Measurements from ENCODE around the gene PRPS1L1.

The PRPS1L1 gene

DNA sequence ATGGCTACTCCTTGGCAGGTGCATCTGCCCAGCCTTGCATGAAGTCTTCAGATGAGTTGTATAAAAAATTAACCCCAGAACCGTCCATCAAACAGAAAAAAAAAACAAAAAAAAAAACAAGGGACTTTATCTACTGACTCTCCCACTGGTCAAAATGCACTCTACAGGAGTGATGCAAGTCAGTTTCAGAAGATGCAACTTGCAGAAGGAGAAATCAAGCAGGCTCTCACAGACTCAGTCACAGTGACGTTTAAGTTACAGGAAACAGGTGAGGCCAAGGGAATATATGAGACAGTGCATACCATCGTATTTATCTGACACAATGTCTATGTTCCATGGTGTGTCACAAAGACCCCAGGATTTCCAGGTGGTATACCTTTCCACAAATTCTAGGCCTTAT lies 17.5 kb upstream of the PRPS1L1 start:
- Histone ChIP-seq H3K36me3 (no peaks in the 10 kb centered on the region), H3K9me3 (peaks cover 7% of the 10 kb centered on the region; the same call in 1 of the 2 replicates), H3K9ac (no peak overlapping the region), H3K4me3 (no peak overlapping the region), H3K4me2 (no peak overlapping the region), H3K27ac (no peak overlapping the region), H3K27me3 (no peaks in the 10 kb centered on the region), H3K4me1 (no peaks in the 10 kb centered on the region), H4K20me1 (no peaks in the 10 kb centered on the region)
- no peak for TF ChIP-seq Cebpa-rat (IDR thresholded peaks at IDR 0.05)

DNA sequence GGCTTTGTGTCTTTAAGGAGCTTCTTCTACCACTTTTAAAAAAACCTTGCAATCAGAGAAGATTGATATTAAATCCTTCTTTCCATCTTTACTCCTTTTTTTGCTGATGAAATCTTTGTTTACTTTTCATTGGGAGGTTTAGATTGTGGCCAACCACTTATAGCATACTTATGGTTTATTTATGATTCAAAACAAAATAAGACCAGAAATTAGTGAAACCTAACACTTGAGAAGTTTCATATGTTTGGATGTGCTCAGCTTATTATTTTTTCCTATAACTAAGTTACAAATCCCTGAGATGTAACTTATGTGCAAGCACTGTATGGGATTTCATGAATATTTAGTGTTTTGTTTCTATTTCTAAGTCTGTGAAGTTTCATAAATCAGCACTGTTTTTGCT lies 13.5 kb upstream of the PRPS1L1 start:
- Histone ChIP-seq H3K27ac (no peak overlapping the region), H3K9ac (no peak overlapping the region)
- no peak for TF ChIP-seq Cebpa-rat (IDR thresholded peaks at IDR 0.05)

DNA sequence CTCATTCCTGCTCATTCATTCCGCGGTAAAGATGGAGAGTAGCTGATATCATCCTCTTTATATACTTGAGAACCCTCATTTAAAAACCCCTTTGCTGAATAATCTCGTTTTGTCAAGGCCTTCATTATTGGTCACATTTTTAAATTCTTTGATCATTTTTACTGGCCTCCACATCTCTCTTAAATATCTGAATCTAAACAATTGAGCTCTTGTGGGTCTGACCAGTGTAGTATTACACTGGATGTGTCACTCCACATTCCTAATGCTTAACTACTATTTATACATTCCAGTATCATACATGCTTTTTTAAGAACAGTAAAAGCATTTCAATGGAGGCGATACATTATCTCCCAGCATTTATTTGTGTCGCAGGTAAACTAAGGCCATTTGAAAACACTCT lies 12.6 kb upstream of the PRPS1L1 start:
- H3K9ac ChIP-seq = no peak overlapping the region
- H3K9me3 ChIP-seq = peaks cover 7% of the 10 kb centered on the region; the same call in 1 of the 2 replicates
- H4K20me1 ChIP-seq = no peaks in the 10 kb centered on the region
- no peak for TF ChIP-seq Cebpa-rat (IDR thresholded peaks at IDR 0.05)
- no peak overlapping the region for H3K4me2 ChIP-seq
- H3K4me1 ChIP-seq = no peaks in the 10 kb centered on the region
- H3K27ac ChIP-seq = no peak overlapping the region
- no peak overlapping the region for H3K4me3 ChIP-seq
- H3K36me3 ChIP-seq = no peaks in the 10 kb centered on the region
- H3K27me3 ChIP-seq = no peaks in the 10 kb centered on the region

More for the DNA sequence above, 13.5 kb upstream of the PRPS1L1 start:
- Histone ChIP-seq H3K36me3 (no peaks in the 10 kb centered on the region), H4K20me1 (no peaks in the 10 kb centered on the region), H3K4me3 (no peak overlapping the region), H3K4me2 (no peak overlapping the region), H3K9me3 (peaks cover 7% of the 10 kb centered on the region; the same call in 1 of the 2 replicates), H3K4me1 (no peaks in the 10 kb centered on the region), H3K27me3 (no peaks in the 10 kb centered on the region)

DNA sequence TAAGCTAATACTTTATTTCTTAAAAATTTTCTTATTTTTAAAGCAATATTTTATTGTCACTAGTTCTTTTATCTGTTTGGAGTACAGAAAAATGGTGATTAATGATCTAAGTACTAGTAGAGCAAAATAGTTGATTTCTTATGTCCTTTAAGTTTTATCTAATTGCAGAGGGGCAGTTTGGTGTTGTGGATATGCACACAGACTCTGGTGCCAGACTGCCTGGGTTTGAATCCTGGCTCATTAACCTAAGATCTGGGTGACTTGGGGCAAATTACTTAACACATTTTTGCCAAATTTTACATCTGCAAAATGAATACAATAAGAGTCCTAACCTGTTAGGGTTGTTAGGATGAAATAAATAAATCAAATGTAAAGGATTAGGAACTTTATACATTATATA lies 10.7 kb upstream of the PRPS1L1 start:
- H3K9ac ChIP-seq = no peak overlapping the region
- no peaks in the 10 kb centered on the region for H3K36me3 ChIP-seq
- no peaks in the 10 kb centered on the region for H4K20me1 ChIP-seq
- TF ChIP-seq Cebpa-rat (IDR thresholded peaks at IDR 0.05) = no peak
- H3K9me3 ChIP-seq = peaks cover 7% of the 10 kb centered on the region; the same call in 1 of the 2 replicates
- H3K27ac ChIP-seq = no peak overlapping the region
- no peaks in the 10 kb centered on the region for H3K27me3 ChIP-seq
- H3K4me3 ChIP-seq = no peak overlapping the region
- H3K4me2 ChIP-seq = no peak overlapping the region
- H3K4me1 ChIP-seq = no peaks in the 10 kb centered on the region

DNA sequence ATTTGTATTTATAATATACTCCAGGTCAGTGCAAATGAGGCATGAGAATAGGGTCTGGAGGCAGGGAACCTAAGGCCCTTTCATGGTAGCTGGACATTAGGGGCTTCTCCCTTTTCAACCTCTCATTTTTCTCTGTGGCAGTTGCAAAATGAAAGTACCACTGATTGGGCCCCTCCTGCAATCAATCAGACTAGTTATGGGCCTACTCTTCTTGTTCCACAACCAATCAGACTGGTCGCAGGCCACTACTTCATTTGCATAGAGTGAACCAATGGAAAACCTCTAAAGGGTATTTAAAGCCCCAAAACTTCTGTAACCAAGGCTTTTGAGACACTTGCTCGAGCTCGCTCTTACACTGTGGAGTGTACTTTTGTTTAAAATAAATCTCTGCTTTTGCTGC lies 10.0 kb upstream of the PRPS1L1 start:
- H3K4me2 ChIP-seq = no peak overlapping the region
- no peaks in the 10 kb centered on the region for H3K27me3 ChIP-seq
- H3K4me3 ChIP-seq = no peak overlapping the region
- no peak overlapping the region for H3K9ac ChIP-seq
- no peaks in the 10 kb centered on the region for H3K4me1 ChIP-seq
- H3K27ac ChIP-seq = no peak overlapping the region
- H3K36me3 ChIP-seq = no peaks in the 10 kb centered on the region
- peaks cover 2% of the 10 kb centered on the region; the same call in 1 of the 2 replicates for H3K9me3 ChIP-seq
- no peaks in the 10 kb centered on the region for H4K20me1 ChIP-seq
- TF ChIP-seq Cebpa-rat (IDR thresholded peaks at IDR 0.05) = no peak

DNA sequence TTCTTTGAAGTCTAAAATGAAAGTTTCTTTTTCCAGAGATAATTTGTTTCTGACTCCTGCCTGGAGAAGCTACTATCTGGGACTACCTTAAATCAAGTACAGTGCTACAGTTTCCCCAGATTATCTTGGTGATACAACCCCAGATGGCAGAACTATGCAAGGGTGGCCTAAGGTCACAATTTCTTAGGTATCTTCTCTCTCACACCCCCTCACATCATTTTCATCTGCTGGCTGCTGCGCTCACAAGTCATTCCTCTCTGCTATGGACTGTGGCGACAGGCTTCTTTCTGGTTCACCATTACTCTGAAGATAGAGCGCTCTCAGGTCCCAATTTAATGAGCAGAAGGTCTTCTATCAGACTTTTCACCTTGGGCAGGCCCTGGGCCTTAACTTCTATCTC lies 9.1 kb upstream of the PRPS1L1 start:
- Histone ChIP-seq H3K4me1 (no peaks in the 10 kb centered on the region), H3K36me3 (no peaks in the 10 kb centered on the region), H3K4me2 (no peak overlapping the region), H3K27ac (no peak overlapping the region), H3K27me3 (no peaks in the 10 kb centered on the region), H3K4me3 (no peak overlapping the region), H4K20me1 (no peaks in the 10 kb centered on the region), H3K9ac (no peak overlapping the region), H3K9me3 (no peaks in the 10 kb centered on the region)
- no peak for TF ChIP-seq Cebpa-rat (IDR thresholded peaks at IDR 0.05)

DNA sequence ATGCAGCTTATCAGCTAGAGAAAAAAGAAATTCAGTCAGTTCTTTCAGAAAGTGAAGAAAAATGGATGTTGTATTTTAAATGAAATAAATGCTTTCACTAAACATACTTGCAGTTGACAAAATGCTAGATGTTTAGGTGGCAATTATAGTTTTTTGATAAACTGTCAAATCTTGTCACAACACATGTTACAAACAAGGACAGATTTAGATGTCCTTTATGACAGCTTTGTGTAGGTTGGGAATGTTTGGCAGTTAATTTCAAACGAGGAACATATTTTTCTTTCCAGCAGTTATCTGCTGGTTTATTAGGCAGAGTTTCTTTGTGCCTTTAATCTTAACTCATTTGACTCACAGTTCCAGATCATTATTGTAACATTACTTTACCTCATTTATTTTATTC lies 3.1 kb upstream of the PRPS1L1 start:
- no peak overlapping the region for H3K9ac ChIP-seq
- H3K27ac ChIP-seq = no peak overlapping the region
- no peaks in the 10 kb centered on the region for H3K9me3 ChIP-seq
- H3K36me3 ChIP-seq = no peaks in the 10 kb centered on the region
- no peaks in the 10 kb centered on the region for H3K27me3 ChIP-seq
- no peaks in the 10 kb centered on the region for H3K4me1 ChIP-seq
- no peaks in the 10 kb centered on the region for H4K20me1 ChIP-seq
- H3K4me3 ChIP-seq = no peak overlapping the region
- H3K4me2 ChIP-seq = no peak overlapping the region
- no peak for TF ChIP-seq Cebpa-rat (IDR thresholded peaks at IDR 0.05)

DNA sequence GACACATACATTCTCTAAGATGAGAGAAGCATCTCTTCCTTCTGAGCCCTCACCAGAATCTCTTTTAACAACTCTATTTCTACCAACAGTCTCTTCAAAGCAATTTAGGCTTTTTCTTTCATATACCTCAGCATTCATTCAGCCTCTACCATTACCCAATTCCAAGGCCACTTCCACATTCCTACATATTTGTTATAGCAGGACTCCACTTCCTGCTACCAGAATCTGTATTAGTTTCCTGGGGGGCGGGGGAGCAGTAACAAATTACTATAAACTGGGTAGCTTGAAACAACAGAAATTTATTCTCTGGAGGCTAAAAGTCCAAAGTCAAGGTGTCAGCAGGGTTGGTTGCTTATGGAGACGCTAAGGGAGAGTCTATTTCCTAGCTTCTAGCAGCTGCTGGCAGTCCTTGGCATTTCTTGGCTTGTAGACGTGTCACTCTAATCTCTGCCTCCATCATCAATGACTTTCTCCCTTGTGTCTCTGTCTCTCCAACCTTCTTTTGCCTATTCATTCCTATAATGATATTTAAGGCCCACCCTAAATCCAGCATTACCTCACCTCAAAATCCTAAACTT lies 7.4 kb downstream of the PRPS1L1 start:
- H3K27ac ChIP-seq = no peak overlapping the region
- H3K27me3 ChIP-seq = no peaks in the 10 kb centered on the region
- no peaks in the 10 kb centered on the region for H4K20me1 ChIP-seq
- TF ChIP-seq Cebpa-rat (IDR thresholded peaks at IDR 0.05) = no peak
- no peak overlapping the region for H3K9ac ChIP-seq
- no peaks in the 10 kb centered on the region for H3K36me3 ChIP-seq
- H3K4me3 ChIP-seq = no peak overlapping the region
- no peaks in the 10 kb centered on the region for H3K9me3 ChIP-seq
- no peaks in the 10 kb centered on the region for H3K4me1 ChIP-seq
- no peak overlapping the region for H3K4me2 ChIP-seq

DNA sequence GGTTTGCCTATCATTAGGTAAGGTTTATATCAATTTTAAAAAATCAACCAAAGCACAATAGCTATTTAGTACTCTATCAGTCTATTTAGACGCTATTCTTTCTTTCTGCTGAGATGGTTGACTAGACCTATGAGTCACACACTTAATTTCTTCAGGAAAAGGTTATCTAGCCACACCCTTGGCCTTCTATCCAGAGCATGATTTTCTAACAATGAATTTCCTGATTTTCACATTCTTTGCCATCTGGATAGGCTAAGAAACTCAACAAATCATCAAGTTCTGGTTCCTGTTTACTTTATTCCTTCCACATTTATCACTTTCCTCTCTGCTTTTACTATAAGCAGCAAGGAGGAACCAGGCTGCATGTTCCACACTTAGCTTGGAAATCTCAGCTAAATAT lies 8.1 kb downstream of the PRPS1L1 start:
- Histone ChIP-seq H4K20me1 (no peaks in the 10 kb centered on the region), H3K27ac (no peak overlapping the region), H3K9ac (no peak overlapping the region), H3K36me3 (no peaks in the 10 kb centered on the region), H3K4me2 (no peak overlapping the region), H3K4me1 (no peaks in the 10 kb centered on the region), H3K4me3 (no peak overlapping the region), H3K9me3 (no peaks in the 10 kb centered on the region), H3K27me3 (no peaks in the 10 kb centered on the region)
- TF ChIP-seq Cebpa-rat (IDR thresholded peaks at IDR 0.05) = no peak

DNA sequence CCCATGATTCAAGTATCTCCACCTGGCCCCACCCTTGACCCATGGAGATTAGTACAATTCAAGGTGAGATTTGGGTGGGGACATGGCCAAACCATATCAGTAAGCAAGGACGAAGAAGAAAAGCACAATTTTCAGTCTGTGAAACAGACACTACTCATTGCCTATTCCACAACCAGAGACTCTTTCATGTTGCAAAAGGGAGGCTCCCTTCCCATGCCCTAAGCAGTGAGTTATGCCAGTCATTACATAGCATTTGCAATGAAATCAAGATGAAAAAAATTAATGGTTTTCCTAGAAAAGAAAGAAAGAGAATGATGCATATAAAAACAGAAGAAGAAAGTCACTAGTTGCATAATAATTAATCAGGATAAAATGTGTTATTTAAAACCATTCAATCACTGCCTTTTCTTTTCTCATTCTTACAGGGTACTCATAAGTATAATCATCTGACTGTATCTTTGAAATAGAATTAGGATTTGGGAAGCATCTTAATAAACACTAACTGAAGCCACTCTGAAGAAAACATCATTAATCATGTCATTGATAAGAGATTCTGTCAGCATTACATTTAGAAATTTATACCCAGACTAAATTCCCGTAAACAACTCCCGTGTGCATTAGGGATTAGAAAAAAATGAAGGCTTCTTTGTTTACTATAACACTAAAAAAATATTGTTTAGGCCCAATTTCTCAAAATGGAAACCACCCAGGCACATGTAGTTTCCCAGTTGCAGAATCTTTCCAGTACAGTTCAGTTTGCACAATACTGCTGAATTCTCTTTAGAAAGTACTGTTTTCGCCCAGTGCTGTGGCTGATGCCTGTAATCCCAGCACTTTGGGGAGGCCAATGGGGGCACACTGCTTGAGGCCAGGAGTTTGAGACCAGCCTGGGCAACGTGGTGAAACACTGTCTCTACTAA lies 9.1 kb downstream of the PRPS1L1 start:
- no peaks in the 10 kb centered on the region for H3K36me3 ChIP-seq
- no peaks in the 10 kb centered on the region for H3K4me1 ChIP-seq
- no peaks in the 10 kb centered on the region for H4K20me1 ChIP-seq
- no peak overlapping the region for H3K4me2 ChIP-seq
- H3K27me3 ChIP-seq = no peaks in the 10 kb centered on the region
- no peak overlapping the region for H3K9ac ChIP-seq
- no peak overlapping the region for H3K27ac ChIP-seq
- H3K4me3 ChIP-seq = no peak overlapping the region
- no peak for TF ChIP-seq Cebpa-rat (IDR thresholded peaks at IDR 0.05)
- H3K9me3 ChIP-seq = no peaks in the 10 kb centered on the region
